HG03196 (cell line): Measurements from ENCODE around the gene CCS.
"Not testable (repeated sequence)": the region's sequence is repeated elsewhere in the genome, so short reads cannot be mapped to it uniquely, and the experiment has no call there.

Experiments used
- ATAC-seq: cut with Tn5 transposase; IDR thresholded peaks from one replicate; pipeline ENCODE4 v1.9.1; 2021; ENCODE audit not compliant: unreplicated experiment

Gene CCS

DNA sequence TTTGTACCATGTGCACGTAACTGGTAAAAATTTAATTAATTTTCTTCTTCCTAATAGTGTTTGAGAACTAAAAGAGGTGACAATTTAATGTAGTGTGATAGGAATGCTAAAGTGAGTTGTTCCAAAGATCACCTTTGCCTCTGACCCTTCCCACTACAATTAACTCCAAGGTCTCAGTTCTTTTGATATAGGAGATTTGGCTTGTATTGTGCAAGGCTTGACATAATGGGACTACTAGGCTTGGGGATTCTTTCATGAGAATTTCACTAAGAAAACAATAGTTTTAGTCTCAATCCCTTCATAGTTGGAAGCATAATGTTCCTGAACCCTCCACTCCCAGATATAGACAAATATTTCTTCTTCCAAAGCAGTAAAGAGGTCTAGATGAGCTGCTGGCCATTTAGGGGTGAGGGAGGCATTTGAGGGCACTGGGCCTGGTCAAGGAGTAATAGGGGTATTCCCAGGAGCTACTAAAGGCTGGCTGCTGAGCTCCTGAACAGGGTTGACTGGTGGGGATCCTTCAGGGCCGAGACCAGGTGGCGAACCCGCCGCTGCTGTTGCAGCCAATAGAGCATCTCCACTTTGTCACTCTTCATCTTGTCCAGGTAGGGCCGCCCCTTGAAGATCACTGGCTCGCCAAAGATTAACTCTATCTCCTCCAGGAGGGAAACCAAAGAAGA, 2.8 kb upstream of the CCS start:
- no peak for ATAC-seq

DNA sequence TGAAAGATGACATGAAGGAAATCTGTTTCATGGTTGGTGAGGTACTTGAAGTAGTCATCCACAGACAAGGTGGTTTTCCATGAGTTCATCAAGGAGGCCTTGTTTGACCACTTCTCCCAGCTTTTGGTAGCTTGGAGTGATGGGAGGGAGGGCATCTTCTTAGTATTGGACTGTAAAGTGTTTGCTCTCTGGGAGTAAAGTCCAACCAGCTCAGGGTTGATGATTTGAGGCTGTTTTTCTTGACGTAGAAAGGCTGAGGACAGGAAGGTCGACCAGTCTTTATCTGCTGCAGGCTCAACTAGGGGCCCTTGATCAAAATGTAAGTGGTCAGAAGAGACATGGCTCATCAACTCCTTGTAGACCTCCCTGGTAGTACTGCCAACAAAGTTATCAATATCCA, 1.8 kb upstream of the CCS start:
- no peak for ATAC-seq

DNA sequence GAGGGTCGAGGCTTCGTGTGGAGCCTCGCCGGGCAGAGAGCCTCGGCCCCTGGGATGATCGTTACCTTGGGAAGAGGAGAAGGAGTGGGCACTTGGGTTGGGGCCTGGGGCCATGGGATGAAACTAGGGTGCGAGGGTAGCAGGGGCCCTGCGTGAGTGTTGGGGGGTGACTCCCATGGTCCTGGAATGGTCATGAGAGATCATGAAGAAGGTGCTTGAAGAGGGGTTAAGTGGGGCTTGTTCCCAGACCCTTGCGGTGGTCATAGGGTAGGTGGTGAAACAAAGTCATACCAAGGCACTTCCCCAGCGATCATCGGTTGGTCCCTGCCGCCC, 284 bp downstream of the CCS start:
- ATAC-seq = no peak

DNA sequence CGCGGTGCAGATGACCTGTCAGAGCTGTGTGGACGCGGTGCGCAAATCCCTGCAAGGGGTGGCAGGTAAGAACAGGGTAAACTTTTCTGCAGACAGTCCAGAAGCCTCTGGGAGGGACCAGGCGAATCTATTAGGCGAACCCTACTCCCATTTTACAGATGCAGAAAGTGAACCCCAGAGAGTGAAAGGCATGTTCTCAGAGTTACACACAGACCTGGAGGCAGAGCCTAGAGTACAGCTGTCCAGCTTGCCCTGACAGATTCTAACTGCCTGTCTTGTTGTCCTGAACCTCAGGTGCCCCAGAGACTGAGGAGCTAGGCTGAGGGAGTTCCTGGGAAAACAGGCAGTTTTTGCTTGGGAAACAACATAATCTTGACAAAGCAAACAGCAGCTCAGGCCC, 665 bp downstream of the CCS start:
- no peak for ATAC-seq

DNA sequence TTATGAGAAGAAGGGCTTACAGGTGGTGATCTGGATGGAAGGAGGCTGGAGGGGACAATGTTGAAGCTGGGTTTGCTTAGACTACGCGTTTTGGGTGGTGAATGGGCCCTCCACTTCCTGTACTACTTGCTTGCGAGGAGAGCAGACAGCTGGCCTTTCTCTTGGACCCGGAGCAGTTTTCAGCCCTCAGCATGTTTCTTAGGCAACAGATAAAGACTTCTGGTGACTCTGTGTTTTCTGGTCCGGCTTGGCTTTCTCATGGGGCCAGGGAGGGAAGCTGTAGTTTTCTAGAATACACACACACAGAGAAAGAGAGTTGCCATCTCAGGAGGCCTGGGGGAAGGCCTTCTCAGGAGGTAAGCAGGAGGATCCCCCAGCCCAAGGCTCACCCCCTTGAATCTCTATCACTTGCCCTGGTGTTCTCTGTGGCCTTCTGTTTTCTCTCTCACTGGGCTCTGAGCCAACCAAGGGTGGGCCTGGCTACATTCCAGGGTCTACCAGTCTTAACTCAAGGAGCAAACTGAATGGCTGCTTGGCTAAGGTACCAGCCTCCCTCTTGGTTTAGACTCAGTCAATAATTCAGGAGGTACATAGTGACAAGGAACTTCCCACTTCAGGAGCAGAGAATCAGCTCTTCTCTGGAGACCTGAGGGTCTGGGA, 2.4 kb downstream of the CCS start:
- no peak for ATAC-seq

DNA sequence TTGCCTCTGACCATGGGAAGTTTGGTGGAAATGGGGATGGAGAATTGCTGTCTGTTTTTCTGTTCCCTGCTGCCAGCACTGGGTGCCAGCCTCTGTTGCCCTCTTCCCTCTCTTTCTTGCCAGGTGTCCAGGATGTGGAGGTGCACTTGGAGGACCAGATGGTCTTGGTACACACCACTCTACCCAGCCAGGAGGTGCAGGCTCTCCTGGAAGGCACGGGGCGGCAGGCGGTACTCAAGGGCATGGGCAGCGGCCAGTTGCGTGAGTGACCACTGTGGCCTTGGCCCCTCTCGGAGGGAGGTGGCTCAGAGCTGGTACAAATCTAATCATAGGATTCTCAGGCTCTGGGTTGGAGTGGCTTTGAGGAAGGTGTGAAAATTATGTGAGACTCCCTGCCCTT, 6.0 kb downstream of the CCS start:
- ATAC-seq = no peak

DNA sequence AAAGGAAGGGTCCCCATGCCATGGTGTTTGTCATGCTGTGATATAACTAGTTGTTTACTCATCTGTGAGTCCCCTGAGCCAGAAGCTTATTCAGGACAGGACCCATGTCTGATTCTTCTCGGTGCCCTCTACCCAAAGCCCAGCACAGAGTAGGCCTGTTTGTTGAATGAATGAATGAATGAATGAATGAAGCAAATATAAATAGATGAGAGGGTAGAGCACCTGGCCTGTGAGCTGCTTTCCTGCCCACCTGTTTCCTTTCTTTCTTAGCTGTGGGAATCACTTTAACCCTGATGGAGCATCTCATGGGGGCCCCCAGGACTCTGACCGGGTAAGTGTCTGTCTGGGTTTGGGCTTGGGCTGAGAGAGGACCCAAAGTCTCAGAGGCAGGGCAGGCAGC, 7.2 kb downstream of the CCS start:
- ATAC-seq = no peak

DNA sequence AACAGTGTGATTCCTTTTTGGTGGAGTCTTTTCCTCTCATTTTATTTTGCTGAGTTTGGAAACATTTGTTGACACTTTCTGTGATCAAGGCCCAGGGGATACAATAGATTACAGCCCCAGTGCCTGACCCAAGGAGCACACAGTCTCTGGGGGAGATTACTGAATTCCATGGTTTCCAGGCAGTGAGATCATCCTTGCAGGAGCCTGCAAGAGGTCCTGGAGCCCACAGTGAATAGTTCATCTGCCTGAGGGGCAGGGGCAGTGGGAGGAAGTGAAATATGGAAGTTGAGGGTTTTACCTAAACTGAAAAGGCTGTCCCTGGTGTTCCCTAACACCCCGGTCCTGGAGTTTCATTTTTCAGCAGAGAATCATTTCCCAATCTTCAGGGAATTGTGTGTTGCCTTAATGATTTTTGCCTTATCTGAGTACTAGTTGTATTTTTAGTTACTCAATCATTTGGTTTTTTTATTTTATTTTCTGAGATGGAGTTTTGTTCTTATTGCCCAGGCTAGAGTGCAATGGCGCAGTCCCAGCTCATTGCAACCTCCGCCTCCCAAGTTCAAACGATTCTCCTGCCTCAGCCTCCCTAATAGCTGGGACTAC, 7.7 kb downstream of the CCS start:
- ATAC-seq = no peak

DNA sequence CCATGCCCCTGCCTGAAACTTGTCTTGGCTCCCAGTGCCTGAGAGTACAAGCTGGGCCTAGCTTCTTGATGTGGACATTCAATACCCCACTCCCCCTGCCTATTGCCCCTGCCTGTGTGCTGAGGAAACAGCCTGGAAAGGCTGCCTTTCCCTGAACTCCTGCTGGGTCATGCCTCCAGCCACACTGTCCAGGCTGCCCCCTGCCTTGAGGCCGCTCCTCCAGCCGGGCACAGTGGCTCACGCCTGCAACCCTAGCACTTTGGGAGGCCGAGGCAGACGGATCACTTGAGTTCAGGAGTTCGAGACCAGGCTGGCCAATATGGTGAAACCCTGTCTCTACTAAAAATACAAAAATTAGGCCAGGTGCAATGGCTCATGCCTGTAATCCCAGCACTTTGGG, 10.1 kb downstream of the CCS start:
- no peak for ATAC-seq

DNA sequence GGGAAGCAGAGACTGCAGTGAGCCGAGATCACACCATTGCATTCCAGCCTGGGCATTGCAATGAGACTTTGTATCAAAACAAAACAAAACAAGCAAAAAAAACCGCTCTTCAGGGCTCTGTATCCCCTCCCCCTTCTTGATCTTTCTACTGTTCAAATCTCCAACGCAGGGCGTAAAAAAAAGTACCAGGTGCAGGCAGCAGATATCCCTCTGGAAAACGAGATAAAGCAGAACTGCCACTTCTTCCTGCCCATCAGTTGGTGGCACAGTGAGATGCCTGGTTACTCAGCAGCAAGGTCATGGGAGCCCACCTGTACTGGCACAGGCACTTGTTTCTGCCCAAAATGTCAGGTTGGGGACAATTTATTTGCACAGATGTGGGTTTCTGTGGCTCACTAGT, 11.2 kb downstream of the CCS start:
- no peak for ATAC-seq

DNA sequence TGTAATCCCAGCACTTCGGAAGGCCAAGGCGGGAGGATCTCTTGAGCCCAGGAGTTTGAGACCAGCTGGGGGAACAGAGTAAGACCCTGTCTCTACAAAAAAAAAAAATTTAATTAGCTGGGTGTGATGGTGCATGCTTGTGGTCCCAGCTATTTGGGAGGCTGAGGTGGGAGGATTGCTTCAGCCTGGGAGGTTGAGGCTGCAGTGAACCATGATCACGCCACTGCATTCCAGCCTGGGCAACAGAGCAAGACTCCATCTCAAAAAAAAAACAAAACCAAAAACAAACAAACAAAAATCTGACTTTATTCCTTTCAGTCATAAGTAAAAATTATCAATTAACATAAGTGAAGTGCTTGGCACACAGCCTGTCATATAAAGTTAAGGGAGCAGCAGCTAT, 13.6 kb downstream of the CCS start:
- ATAC-seq = not testable (repeated sequence)

DNA sequence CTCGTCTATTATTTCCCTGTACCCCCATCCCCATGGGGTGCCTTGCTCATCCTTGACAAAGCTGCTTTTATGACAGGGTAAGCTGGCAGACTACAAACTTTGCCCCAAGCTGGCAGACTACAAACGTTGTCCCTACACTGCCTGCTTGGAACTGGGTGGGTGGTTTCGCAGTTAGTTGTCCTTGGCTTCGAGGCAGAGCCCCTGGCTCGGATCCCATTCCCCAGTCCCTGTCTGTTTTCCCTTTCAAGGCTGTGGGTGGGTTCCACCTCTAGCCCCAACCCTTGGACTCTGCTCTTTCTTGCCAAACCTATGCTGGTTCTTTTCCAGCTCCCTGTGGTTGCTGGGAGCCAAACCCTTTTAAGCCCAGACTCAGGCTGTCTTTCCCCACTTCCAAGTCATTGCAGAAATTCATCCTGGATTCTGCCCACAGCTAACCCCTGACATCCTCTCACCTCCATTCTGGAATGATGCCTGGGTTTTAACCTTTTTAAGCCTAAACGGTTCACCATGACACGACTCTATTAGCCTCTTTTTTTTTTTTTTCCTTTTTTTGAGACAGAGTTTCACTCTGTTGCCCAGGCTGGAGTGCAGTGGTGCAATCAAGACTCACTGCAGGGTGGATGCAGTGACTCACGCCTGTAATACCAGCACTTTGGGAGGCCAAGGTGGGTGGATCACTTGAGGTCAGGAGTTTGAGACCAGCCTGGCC, 14.3 kb downstream of the CCS start:
- ATAC-seq = no peak

DNA sequence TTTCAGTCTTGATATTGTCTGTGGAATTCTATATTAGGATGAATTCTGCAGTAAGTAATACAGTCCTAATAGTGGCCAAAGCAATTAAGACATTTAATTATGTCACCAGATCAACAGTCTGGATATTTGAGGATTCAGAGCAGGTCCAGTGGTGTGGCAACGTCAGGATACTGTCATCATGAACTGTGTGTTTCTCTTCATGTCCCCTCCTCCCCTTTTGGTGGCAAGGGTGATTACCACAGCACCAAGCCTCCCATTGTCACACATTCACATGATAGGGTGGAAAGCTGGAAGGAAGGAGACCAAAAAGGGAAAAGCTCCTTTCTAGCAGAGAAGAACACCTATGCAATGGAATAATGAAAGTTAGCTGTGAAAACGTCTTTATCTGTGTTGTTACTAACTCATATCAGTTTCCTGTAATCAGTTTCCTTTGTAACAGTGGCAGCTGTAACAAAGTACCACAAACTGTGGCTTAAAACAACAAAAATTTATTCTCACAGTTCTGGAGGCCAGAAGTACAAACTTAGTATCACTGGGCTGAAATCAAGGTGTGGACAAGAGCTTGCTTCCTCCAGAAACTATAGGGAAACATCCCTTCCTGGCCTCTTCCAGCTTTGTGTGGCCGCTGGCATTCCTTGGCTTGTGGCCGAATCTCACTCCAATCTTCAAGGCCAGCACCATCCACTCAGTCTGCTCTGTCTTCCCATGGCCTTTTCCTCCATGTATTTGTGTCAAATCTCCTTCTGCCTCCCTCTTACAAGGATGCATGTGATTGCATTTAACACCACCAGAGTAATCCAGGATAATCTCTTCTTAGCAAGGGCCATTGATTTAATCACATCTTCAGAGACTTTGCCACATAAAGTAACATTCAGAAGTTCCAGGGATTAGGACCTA, 17.0 kb downstream of the CCS start:
- no peak for ATAC-seq

DNA sequence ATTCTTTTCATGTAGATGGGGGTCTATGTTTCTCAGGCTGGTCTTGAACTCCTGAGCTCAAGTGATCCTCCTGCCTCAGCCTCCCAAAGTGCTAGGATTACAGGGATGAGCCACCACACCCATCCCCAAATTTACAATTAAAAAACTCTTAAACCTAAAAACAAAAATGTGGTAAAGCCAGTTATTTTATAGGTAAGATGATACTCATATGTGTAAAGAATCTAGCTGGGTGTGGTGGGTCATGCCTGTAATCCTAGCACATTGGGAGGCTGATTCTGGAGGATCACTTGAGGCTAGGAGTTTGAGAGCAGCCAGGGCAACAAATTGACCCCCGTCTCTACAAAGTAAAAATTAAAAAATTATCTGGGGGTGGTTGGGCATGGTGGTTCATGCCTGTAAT, 19.5 kb downstream of the CCS start:
- no peak for ATAC-seq

DNA sequence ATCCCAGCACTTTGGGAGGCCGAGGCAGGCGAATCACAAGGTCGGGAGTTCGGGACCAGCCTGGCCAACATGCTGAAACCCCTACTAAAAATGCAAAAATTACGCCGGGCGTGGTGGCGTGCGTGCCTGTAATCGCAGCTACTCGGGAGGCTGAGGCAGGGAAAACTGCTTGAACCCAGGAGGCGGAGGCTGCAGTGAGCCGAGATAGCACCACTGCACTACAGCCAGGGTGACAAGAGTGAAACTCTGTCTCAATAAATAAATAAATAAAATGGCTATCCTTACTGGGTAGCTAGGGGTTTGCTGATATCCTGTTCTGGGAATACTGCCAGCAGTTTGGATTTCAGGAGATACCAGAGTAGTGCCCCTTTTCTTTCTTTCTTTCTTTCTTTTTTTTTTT, 21.1 kb downstream of the CCS start:
- no peak for ATAC-seq

DNA sequence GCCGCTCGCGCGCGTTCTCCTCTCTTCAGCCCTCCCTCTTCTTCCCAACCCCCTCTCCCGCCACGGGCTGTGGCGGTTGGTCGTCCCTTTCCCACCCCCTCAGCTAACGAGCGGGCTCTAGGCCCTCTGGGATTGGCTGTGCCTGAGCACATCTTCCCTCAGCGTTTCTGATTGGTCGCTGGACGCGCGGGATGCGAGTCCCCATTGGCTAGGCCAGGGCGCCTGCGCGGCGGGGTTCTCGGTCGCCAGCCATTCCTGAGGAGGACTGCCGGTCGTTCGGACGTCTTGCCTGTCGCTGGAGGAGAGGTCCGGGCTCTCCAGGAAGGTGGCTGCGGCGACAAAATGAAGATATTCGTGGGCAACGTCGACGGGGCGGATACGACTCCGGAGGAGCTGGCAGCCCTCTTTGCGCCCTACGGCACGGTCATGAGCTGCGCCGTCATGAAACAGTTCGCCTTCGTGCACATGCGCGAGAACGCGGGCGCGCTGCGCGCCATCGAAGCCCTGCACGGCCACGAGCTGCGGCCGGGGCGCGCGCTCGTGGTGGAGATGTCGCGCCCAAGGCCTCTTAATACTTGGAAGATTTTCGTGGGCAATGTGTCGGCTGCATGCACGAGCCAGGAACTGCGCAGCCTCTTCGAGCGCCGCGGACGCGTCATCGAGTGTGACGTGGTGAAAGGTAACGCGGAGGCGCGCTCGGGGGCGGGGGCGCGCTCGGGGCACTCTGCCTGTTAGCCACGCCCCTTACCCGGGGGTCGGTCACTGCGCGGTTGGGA, 23.6 kb downstream of the CCS start, which contains the start of gene RBM14:
TSS of gene RBM14 (plus strand) at position 252 of the 776 bp plus-strand sequence. CDS start at position 343, 91 bp downstream.
- peak; percentile 79 for ATAC-seq

DNA sequence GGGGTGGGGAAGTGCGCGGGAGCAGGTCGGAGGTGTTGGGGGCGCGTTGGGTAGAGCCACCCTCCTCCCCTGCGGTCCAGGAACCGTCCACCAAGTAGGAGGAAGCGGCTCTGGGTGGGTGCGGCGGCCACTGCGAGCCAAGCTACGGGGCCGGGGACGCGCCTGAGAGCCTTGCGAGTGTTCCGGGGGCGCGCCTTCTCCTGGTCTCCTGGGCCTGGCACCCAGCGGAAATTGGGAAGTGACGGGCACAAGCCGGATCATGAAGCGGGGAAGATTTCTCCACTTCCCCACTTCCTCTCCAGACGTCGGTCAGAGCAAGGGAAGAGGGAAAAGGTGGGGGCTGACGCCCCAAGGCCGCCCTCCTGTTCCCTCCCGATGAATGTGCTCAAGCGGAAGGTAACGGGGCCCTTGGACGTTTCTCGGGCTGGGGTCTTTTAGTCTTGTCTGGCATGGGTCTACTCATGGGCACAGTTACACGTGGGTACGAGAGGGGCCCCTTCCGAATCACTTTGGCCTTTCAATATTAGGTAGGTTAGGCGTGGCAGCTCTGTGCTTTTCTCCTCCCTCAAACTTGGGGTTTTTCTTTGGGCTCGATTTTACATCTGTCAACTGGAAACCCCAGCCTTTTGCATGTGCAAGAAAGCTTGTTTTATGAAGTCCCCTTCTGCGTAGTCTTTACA, 24.3 kb downstream of the CCS start:
- ATAC-seq = no peak

DNA sequence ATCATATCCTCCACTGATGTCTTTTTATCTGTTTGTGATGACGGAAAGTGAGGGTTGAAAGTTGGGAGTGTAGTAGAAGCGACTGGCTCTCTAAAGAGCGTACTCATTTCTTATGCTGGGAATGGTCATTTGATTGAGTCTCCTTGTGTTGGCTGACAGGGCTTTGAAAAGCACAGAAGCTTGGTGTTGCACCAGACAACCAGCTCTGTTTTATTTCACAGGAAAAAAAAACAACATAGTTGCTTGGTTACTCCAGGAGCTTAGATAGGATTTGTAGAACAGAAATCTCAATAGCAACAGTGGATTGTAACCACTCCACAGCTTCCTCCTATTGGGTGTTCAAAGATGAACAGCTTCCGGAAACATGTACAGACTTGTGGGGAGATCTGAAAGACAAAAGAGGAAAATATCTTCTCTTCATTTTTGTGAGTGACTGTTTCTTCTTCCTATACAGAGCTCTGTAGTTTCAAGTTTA, 26.1 kb downstream of the CCS start:
- ATAC-seq = no peak

DNA sequence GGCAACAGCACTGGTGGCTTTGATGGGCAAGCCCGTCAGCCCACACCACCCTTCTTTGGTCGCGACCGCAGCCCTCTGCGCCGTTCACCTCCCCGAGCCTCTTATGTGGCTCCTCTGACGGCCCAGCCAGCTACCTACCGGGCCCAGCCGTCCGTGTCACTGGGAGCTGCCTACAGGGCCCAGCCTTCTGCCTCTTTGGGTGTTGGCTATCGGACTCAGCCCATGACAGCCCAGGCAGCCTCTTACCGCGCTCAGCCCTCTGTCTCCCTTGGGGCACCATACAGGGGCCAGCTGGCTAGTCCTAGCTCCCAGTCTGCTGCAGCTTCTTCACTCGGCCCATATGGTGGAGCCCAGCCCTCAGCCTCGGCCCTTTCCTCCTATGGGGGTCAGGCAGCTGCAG, 31.5 kb downstream of the CCS start:
- ATAC-seq = no peak
